Measurements from ENCODE around the gene WNT5B.

DNA sequence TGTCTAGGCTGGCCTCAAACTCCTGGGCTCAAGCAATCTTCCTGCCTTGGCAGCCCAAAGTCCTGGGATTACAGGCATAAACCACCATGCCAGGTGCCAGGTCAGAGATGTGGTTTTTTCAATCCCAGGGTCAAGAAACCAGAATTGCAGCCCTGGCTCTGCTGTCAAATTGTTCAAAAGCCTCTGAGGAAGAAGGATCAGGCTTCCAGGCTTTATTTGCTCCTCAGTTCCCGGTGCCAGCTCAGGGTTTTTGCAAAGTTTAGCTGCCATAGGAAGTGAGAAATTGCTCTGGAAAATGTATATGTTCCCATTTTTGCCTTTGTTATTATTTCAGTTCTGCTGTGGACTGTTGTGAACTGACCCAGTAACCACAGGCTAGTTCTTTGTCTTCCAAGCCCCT, 28.7 kb downstream of the WNT5B start:
- TF ChIP-seq, protein P1, sequence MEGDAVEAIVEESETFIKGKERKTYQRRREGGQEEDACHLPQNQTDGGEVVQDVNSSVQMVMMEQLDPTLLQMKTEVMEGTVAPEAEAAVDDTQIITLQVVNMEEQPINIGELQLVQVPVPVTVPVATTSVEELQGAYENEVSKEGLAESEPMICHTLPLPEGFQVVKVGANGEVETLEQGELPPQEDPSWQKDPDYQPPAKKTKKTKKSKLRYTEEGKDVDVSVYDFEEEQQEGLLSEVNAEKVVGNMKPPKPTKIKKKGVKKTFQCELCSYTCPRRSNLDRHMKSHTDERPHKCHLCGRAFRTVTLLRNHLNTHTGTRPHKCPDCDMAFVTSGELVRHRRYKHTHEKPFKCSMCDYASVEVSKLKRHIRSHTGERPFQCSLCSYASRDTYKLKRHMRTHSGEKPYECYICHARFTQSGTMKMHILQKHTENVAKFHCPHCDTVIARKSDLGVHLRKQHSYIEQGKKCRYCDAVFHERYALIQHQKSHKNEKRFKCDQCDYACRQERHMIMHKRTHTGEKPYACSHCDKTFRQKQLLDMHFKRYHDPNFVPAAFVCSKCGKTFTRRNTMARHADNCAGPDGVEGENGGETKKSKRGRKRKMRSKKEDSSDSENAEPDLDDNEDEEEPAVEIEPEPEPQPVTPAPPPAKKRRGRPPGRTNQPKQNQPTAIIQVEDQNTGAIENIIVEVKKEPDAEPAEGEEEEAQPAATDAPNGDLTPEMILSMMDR (IDR thresholded peaks at IDR 0.05), result no peak
- TF ChIP-seq JUND (IDR thresholded peaks at IDR 0.05) (no peak), POLR2AphosphoS5 (IDR thresholded peaks at IDR 0.05; ENCODE audit: low read depth, low read length) (no peak), FOXM1 (IDR thresholded peaks at IDR 0.05; ENCODE audit: low read depth) (no peak)
- TF ChIP-seq, protein P2, sequence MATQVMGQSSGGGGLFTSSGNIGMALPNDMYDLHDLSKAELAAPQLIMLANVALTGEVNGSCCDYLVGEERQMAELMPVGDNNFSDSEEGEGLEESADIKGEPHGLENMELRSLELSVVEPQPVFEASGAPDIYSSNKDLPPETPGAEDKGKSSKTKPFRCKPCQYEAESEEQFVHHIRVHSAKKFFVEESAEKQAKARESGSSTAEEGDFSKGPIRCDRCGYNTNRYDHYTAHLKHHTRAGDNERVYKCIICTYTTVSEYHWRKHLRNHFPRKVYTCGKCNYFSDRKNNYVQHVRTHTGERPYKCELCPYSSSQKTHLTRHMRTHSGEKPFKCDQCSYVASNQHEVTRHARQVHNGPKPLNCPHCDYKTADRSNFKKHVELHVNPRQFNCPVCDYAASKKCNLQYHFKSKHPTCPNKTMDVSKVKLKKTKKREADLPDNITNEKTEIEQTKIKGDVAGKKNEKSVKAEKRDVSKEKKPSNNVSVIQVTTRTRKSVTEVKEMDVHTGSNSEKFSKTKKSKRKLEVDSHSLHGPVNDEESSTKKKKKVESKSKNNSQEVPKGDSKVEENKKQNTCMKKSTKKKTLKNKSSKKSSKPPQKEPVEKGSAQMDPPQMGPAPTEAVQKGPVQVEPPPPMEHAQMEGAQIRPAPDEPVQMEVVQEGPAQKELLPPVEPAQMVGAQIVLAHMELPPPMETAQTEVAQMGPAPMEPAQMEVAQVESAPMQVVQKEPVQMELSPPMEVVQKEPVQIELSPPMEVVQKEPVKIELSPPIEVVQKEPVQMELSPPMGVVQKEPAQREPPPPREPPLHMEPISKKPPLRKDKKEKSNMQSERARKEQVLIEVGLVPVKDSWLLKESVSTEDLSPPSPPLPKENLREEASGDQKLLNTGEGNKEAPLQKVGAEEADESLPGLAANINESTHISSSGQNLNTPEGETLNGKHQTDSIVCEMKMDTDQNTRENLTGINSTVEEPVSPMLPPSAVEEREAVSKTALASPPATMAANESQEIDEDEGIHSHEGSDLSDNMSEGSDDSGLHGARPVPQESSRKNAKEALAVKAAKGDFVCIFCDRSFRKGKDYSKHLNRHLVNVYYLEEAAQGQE (IDR thresholded peaks at IDR 0.05; ENCODE audit: low read depth, low read length), result no peak
- TF ChIP-seq, protein P3, sequence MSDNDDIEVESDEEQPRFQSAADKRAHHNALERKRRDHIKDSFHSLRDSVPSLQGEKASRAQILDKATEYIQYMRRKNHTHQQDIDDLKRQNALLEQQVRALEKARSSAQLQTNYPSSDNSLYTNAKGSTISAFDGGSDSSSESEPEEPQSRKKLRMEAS (IDR thresholded peaks at IDR 0.05; ENCODE audit: low read depth), result no peak

Measured in SK-N-SH (cell line).